Measurements from ENCODE around the gene RAB33B.
"Not testable (repeated sequence)": the region's sequence is repeated elsewhere in the genome, so short reads cannot be mapped to it uniquely, and the experiment has no call there.

The RAB33B gene

GRCh38 chr4:139453371-139454110 is 380 bp upstream of the RAB33B start:
- peak overlapping the region; percentile 64 for H3K4me3 ChIP-seq (ENCODE audit: low read depth, low read length)
- 0 out of 2 replicates have a peak, but pooled peaks have one; percentile 0 for TF ChIP-seq CTCF (IDR thresholded peaks at IDR 0.05; ENCODE audit: borderline replicate concordance, insufficient read depth, low read depth, low read length)

GRCh38 chr4:139455126-139455538 is 1.2 kb downstream of the RAB33B start:
- TF ChIP-seq CTCF (IDR thresholded peaks at IDR 0.05; ENCODE audit: borderline replicate concordance, insufficient read depth, low read depth, low read length) = no peak
- peak overlapping the region; percentile 64 for H3K4me3 ChIP-seq (ENCODE audit: low read depth, low read length)

- TF ChIP-seq CTCF (IDR thresholded peaks at IDR 0.05; ENCODE audit: borderline replicate concordance, insufficient read depth, low read depth, low read length) = no peak
- H3K4me3 ChIP-seq (ENCODE audit: low read depth, low read length) = no peak overlapping the region
These were observed 3.4 kb downstream of the RAB33B start for GRCh38 chr4:139457318-139457717.

GRCh38 chr4:139458543-139458942 is 4.6 kb downstream of the RAB33B start:
- no peak overlapping the region for H3K4me3 ChIP-seq (ENCODE audit: low read depth, low read length)
- TF ChIP-seq CTCF (IDR thresholded peaks at IDR 0.05; ENCODE audit: borderline replicate concordance, insufficient read depth, low read depth, low read length) = no peak

GRCh38 chr4:139458999-139459398 is 5.1 kb downstream of the RAB33B start:
- no peak overlapping the region for H3K4me3 ChIP-seq (ENCODE audit: low read depth, low read length)
- TF ChIP-seq CTCF (IDR thresholded peaks at IDR 0.05; ENCODE audit: borderline replicate concordance, insufficient read depth, low read depth, low read length) = no peak

GRCh38 chr4:139460565-139460964 is 6.6 kb downstream of the RAB33B start:
- H3K4me3 ChIP-seq (ENCODE audit: low read depth, low read length) = no peak overlapping the region
- TF ChIP-seq CTCF (IDR thresholded peaks at IDR 0.05; ENCODE audit: borderline replicate concordance, insufficient read depth, low read depth, low read length) = no peak

GRCh38 chr4:139461022-139461628 is 7.2 kb downstream of the RAB33B start:
- no peak overlapping the region for H3K4me3 ChIP-seq (ENCODE audit: low read depth, low read length)
- TF ChIP-seq CTCF (IDR thresholded peaks at IDR 0.05; ENCODE audit: borderline replicate concordance, insufficient read depth, low read depth, low read length) = no peak

- H3K4me3 ChIP-seq (ENCODE audit: low read depth, low read length) = not testable (repeated sequence)
These were observed 10.6 kb downstream of the RAB33B start for GRCh38 chr4:139464512-139464911.

Data from GM12875 (cell line).